GM18867 (cell line): ENCODE data around the gene PATZ1.

Source experiments
- ATAC-seq: cut with Tn5 transposase; IDR thresholded peaks from one replicate; pipeline ENCODE4 v1.9.1; 2021; ENCODE audit warnings: mild to moderate bottlenecking, moderate library complexity; ENCODE audit not compliant: unreplicated experiment

PATZ1 gene

DNA sequence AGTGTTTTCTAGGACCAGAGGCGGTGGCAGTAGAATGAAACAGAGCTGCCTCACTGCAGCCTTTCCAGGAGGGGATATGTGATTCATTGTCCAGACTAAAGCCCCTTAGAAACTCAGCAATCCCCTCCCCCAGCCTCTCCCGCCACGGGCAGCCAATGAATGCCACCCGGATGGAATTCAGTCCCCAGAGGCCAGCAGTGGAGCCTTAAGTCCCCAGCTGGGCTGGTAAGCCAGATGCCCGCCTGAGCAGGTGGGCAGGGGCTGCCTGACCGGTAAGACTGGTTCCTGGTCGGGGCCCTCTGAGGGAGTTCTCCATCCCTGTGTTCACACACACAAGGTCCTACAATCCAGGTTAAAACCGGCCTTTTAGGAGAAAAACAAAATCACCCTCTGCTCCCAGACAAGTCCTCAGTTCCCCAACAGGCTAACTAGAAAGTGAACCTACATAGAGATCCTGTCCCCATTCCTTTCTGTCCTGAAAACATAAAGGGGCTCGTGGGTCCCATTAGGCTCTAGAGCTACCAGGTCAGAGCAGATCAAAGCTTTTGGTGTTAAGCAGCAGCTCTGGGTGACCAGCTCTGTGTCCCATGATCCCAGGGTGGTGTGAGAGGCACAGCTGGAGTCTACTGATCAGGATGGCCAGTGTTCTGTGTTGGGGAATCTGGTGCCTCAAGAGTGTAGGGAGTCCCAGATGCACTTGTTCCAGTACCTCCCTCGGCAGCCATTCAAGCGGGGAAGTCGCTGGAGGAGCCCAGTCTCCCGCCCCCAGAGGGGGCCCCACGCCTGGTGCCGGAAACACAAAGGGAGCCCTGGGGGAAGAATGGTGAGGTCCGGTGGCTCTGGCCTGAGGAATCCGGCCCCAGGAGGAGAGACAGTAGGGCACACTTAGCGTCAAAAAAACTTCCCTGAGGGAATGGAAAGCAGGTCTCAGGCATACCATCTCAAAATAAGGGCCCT lies 2.6 kb downstream of the PATZ1 start:
- no peak for ATAC-seq

DNA sequence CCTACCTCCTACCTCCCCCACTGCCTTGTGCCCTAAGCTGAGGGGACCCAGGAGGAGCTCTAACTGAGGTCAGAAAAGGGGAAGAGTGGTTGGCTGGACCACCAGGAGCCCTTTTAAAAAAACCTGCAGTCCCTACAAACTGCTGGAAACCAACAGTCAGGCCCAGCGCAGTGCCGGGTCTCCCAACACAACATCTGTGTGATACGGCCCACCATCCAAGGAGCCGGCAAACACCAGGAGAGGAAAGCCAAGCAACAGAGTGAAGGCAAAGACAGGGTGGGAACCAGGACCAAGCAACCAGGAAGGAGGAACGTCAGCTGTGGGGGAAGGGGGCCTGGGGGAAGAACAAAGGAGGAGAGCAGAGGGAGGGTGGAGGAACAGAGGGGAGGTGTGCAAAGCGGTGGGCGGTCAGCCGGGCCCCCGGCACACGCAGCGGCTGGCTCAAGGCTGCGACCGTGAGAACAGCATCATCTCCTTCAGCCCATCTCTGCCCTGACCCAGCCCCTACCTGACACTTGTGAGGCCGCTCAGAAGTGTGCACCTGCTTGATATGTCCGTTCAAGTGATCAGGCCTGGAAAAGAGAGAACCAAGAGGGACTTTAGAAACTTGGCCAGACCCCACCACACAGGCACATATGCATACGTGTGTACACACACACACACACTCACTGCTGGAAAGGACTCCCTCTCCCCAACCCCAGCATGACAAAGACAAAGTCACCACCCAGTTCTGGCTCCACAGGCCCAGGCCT lies 3.6 kb downstream of the PATZ1 start:
- ATAC-seq, result no peak

DNA sequence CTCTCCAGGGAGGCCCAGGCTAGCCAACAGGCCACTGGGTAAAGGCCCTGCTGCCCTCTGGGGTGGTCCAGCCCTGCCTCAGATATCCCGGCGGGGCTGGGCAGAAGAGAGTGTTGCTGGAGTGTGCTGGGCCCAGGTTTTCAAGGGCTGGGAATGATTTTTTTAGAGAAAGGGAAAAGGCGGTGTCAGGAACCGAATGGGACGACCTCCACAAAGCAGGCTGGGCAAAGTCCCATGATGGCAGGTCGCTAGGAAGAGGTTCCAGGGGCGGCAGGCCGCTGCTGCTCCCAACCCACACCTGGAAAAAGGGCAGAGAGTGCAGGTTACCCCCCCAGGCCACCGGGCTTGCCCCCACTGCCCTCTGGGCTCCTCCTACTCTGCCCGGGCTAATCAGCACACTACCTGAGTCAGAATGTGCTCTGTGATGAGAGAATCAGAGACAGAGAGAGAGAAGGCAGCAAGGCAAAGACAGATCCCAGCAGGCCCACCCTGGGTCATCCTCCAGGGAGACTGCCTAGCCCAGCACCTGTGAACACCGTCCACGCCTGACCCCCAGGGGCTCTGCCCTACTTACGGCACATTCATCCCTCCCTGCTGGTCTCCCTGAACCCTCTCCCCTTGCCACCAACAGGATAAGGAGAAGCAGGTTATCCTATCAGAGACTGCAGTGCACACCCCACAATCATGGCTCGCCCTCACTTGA lies 4.6 kb downstream of the PATZ1 start:
- no peak for ATAC-seq

DNA sequence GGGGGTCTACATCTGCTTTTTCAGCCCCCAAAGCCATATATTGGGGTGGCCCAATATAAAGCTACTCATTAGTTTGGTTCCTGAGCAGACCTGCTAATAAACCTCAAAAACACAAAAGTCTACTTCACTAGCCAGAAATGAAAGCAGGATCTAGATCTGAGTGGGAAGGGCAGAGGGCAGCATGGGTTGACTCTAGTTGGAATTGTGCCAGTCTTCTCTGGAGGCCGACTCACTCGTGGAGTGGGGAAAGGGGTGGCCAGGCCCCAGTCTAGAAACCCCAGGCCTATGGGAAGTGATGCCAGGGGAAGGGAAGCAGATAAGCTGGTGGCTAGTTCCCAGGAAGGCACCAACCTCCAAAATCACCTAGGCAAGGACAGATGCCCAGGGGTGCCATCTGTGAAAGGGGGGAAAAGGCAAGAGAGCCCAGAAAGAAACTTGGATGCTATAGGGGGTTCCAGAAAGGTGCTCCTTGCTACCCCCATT lies 5.3 kb downstream of the PATZ1 start:
- ATAC-seq, result no peak

DNA sequence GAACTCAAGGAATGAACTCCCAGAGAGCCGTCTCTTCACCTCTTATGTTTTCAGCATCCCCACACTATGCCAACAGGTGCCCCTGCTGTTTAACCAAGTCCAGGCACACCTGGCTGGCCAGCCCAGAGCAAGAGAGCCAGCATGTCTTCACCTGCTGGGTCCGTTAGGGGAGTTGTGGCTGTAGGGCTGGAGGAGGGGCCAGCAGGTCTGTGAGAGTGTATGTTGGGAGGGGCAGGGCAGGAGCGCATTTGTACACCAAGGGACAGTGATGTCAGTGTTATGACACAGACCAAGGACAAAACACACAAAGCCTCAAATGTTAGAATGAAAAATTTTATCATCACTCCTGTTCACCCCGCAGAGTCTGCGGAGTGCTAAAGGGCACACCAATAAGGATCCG lies 5.8 kb downstream of the PATZ1 start:
- ATAC-seq, result no peak

DNA sequence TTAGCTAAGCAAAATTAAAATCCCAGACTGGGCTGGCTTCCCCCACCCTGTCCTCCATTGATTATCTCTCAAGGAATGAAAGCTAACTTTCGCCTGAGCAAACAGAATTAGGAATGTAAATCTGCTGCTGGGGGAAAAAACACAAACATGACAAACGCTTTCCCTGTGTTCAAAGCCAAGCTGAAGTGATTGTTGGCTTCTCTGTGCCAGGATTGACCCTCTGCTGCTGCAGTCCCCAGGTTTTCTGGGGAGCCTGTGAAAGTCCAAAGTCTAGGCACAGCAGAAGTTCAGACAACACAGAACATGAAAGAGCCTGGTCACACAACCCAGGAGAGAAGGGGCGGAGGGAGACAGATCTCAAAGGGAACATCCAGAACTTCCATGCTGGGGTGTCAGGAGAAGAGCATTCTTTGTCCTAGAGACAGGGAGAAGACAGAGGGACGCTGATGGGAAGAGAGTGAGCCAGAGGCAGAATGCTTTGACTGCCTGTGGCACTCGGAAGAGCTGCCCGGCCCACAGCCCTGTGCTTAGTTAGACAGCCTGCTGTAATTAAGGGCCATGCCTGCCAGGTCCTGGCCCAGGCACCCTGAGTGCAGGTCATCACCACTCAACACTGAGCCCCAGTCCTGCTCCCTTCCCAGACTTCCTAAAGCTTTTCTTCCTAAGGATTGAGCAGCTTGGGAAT lies 6.9 kb downstream of the PATZ1 start:
- no peak for ATAC-seq

DNA sequence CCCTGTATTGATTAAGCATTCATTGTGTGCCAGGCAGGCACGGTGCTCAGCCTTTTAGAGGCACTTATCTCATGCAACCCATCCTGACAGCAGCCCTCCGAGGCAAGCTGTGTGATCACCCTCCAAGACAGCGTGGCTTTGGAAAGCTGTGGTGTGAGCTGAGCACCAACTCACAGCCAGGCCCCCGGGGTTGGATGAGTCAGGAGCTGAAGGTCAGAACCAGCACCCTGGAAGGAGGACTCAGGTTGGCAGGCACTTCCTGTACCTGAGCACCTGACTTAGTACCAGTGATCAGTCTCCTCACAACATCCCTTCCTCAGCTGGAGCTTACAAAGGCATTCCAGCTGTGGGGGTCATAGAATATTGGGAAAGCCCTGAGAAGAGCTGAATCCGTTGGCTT lies 9.0 kb downstream of the PATZ1 start:
- ATAC-seq, result no peak

DNA sequence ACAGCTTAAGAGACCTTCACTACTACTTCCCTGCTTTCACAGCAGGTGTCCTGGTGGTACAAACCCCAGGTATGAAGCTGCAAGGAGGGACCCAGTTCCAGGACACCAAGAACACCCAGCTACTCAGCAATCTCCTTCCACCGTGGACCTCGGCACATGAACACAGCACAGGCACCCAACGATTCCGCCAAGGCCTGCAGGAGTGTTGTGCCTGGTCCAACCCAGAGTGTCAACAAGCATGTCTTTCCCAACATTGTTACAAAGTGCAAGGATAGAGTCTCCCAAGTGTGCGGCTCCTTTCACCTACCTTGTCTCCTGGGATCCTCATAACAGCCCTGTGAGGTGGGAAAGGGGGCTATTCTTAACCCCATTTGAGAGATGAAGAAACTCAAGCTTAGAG lies 11.8 kb downstream of the PATZ1 start:
- ATAC-seq, result no peak

DNA sequence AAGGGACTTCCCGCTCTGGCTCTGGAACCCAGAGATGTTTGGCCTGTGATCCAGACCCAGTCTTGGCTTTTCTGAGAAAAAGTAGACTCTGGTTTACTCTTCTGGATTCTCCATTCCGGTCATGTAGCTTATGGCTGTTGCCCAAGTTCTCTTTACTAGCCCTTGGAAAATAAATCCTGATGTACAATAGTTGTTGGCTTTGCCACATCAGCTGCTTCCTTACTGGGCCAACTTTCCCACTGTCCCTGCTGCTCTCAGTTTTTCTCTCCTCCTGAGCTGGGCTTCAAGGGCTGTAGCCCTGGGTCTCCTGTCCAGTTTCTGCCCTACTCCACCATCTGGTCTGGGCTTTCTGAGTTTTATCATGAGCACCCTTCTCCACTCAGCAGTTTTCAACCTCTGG lies 12.5 kb downstream of the PATZ1 start:
- ATAC-seq, result no peak

DNA sequence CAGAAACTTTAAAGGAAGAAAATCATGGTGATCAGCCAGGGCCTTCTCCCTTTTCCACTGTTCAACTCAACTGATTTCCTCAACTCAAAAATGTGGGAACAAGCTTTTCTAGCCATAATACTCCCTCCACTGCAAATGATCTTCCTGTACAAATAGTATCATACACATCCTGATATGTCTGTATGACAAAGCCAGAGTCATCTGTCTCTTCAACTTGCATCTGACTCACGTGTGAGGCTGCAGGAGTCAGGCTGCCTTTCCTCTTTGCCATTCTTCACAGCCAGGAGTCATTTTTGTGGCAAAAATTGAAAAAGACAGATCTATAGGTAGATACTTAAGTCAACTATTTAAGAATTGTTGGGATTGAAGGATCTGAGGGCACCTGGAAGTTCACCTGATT lies 13.3 kb downstream of the PATZ1 start:
- ATAC-seq, result no peak

DNA sequence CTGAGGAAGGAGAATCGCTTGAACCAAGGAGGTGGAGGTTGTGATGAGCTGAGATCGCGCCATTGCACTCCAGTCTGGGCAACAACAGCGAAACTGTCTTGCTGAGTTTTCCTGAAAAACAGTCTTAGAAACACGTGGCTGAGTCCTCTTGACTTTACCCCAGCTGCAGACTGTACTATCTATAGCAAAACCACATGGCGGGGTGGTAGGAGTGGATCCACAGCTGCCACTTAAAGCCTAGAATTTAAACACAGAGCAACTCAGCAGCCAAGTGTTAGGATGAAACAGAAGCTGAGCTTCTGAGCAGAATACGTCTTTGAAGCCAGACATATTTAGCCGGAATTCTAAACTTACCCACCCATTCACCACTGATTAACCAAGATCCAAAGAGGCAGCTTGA lies 14.1 kb downstream of the PATZ1 start:
- ATAC-seq, result no peak

DNA sequence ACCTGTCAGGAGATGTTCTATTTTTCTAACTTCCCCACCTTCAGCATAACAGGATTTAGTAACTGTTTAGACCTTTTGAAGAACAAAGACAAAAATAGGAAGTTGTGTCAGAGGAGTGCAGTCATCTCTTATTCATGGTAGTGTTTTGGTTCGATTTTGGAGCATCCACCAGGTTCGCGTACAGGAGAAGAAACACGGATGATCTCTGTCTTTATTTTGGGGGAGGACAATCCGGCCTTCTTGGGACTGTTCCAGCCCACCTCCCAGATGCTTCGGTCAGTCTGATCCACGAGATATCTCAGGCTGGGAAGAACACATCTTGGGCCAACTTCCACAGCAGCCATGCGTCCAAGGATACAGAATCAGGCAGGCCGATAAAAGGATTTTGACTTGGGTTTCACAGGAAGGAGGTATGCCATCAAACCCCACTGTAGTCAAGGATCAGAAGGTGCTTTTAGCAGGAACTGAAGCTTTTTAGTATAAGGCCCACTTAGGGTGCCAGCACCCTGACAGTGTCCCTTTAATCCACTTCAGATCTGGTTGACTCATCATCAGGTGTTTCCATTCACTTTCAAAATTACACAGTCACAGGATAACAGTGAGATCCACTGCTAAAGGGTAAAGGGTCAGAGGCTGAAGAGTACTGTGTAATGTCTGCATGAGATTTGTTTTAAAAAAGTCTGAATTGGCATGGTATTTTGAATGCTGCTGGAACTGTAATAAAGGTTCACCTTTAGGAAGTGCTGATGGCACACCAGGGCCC lies 16.5 kb downstream of the PATZ1 start:
- no peak for ATAC-seq

DNA sequence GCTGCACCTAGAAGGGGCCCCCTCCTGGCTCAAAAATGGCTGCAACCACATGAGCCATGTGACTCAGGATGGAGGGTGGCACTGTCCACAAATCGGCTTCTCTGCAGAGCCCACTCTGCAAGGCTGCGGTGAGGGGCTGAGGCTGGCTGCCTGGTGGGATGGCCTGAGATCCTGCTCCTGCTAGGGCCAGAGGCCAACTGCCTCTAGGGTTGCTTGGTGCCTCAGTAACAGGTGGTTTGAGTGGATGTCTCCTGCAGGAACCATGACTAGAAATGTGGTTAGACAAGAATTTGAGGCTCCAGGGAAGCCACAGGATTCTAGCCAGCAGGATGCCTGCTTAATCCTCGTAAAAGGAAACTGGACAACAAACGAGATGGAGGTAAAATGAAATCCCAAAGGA lies 17.1 kb downstream of the PATZ1 start:
- ATAC-seq, result no peak

DNA sequence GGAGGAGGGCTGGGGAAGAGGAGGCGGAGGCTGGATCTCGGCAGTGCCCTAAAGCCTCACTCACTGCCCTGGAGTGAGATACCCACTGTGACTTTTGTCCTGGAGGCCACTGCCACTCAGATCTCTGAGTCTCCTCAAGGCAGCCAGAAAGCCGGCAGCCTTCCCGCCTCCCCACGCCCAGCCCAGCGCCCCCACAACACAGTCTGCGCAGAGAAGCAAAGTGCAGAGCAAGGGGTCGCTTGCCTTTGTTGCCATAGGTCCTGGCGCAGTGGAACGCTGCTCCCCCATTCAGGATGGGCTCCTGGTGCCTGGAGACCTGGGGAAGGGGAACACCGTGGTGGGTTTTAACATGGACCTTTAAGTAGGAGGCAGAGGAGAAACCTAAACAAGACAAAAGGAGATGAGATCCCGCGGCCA lies 17.6 kb downstream of the PATZ1 start:
- ATAC-seq, result no peak

DNA sequence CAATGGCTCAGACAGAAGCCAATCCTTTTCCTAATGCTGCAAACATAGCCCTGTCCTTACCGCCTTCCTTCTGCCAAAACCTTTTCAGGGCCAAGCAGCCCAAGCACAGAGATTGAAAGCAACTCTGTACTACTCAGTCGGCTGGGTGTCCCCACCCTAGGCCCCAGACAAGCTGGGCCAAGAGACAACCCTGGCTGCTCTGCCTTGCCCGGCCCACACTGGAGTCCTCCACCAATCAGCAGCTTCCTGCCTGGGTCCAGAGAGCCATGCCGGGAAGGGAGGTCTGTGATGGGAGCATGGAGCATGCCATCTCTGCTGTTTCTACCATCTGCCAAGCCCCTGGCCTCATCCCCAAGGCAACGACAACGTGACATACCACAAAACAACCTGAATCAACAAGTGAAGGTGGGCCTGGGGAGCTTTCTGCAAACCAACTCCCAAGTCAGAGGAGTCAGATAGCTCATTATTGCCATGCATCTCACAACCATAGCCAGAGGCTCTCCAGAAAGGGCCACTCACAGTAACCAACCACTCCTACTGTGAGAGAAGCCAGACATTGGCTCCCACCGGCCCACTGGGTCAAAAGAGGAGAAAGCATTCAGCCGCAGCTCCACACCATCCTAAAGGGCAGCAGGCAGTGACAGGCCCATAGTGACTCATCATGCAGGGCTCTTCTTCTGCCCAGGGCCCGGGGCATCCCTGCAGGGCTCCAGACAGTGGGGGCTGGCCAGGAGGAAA lies 18.2 kb downstream of the PATZ1 start:
- no peak for ATAC-seq

DNA sequence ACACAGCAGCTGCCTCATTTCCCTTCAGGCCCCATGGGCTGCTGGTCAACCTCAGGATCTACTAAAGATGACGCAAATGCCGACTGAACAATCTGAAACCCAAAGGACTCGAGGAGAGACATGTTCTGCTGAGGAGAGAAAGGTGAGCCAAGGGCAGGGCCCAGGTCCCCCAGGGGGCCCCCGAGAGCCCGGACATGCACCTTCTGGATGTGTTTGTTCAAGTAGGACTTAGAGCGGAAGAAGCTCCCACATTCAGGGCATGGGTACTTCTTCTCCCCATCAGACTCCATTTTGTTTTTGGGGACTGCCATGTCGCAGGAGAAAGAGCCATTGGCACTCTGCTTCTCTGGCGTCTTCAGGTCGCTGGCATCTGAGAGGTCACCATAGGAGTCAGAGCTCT lies 19.3 kb downstream of the PATZ1 start:
- ATAC-seq, result no peak

DNA sequence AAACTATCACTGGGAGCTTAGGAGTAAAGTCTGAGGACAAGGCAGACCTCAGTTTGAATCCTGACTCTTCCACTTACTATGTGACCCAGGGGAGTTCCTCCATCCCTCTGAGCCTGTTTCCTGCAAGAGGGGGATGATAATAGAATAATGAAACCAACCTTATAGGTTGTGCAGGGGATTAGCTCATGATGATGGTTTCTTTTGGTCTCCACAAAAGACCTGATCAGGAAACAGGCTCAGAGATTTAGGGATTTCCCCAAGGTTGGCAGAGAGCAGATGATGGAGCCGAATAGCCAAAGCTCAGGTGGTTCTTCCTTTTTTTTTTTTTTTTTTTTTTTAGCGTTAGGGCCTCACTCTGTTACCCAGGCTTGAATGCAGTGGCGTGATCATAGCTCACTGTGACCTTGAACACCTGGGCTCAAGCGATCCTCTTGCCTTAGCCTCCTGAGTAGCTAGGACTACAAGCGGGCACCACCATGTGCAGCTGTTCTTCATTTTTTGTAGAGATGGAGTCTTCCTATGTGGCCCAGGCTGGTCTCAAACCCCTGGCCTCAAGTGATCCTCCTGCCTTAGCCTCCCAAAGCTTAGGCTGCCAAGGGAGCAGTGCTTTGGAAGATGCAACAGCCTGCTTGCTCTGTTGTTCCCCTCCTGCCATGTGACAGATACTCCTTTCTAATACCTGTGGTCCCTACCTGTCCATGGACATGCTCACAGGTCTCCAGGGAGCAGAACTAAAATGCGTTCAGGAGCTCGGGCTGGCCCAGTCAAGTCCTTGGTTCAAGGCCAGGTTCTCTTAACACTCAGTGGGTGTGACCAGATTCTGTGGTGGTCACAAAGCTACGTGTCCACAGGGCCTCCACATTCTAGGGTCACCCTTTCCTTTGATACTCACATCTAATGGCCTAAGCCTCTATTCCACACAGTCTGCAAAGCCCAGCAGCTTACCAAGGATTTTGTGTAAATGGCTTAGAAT lies 22.3 kb downstream of the PATZ1 start:
- no peak for ATAC-seq

DNA sequence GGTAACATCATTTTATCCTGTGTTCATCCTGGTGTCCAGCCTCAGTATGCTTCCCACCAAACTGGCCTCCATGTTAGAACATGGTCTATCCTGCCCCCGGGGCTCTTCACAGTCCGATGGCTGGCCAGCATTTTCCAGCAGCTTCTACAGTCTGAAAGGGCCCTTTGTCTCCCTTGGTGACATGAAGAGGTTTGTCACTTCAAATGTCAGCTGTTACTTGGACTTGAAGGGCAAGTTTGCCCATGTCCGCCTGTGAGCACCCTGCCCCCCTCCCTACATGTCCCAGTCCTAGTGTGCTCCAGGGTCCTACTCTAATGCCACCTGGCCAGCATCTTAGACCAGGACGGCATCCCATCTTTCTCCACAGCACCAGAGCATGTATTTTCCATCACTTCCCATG lies 24.7 kb downstream of the PATZ1 start:
- no peak for ATAC-seq
